OCI-LY1 (cell line): ENCODE results near the gene MAD1L1.

Source experiments
- H2AFZ ChIP-seq: fragments of 200-600 bp; sonication (generic), shearing (Covaris generic); 2 replicates; pipeline ENCODE4 v1.6.0; 2014; ENCODE audit warnings: antibody characterized with exemption, mild to moderate bottlenecking, low read length
- H3F3A ChIP-seq: fragments of 200-600 bp; sonication (generic), shearing (Covaris generic); 2 replicates; pipeline ENCODE4 v1.6.0; 2014; ENCODE audit warnings: mild to moderate bottlenecking, antibody characterized with exemption, low read length, moderate library complexity; ENCODE audit not compliant: insufficient read depth
- H3K27ac ChIP-seq: fragments of 200-600 bp; sonication (generic); 2 replicates; pipeline ENCODE4 v1.5.1; 2014; ENCODE audit warnings: low read length, mixed run types, mild to moderate bottlenecking, low read depth; ENCODE audit not compliant: poor library complexity, severe bottlenecking
- H3K27me3 ChIP-seq: fragments of 200-600 bp; sonication (generic); 2 replicates; pipeline ENCODE4 v1.6.0; 2014; ENCODE audit warnings: antibody characterized with exemption, mild to moderate bottlenecking, low read length, moderate library complexity; ENCODE audit not compliant: insufficient read depth
- H3K36me3 ChIP-seq: fragments of 200-600 bp; sonication (generic); 2 replicates; pipeline ENCODE4 v1.6.1; 2014; ENCODE audit warnings: mild to moderate bottlenecking, antibody characterized with exemption, low read length, moderate library complexity, mixed read lengths; ENCODE audit not compliant: insufficient read depth
- H3K4me1 ChIP-seq: fragments of 200-600 bp; sonication (generic); 2 replicates; pipeline ENCODE4 v1.5.1; 2014; ENCODE audit warnings: mild to moderate bottlenecking, low read length, moderate library complexity; ENCODE audit not compliant: insufficient read depth, severe bottlenecking
- H3K4me2 ChIP-seq: fragments of 200-600 bp; sonication (generic), shearing (Covaris generic); 2 replicates; pipeline ENCODE4 v1.6.1; 2014; ENCODE audit warnings: low read length
- H3K4me3 ChIP-seq: fragments of 200-600 bp; sonication (generic); 2 replicates; pipeline ENCODE4 v1.5.1; 2014; ENCODE audit warnings: low read length, low read depth, mild to moderate bottlenecking, mixed read lengths; ENCODE audit not compliant: poor library complexity, severe bottlenecking
- H3K79me2 ChIP-seq: fragments of 200-600 bp; shearing (Covaris generic); 2 replicates; pipeline ENCODE4 v1.6.1; 2016; ENCODE audit warnings: mixed run types, low read length, mixed read lengths; ENCODE audit not compliant: insufficient read depth
- H3K9ac ChIP-seq: fragments of 200-600 bp; sonication (generic), shearing (Covaris generic); 2 replicates; pipeline ENCODE4 v1.6.1; 2014; ENCODE audit warnings: mild to moderate bottlenecking, low read length, mixed read lengths
- H3K9me2 ChIP-seq: fragments of 200-600 bp; sonication (generic), shearing (Covaris generic); 2 replicates; pipeline ENCODE4 v1.6.1; 2014; ENCODE audit warnings: low read depth, mild to moderate bottlenecking, low read length, mixed read lengths
- H3K9me3 ChIP-seq: fragments of 200-600 bp; shearing (Covaris generic); 2 replicates; pipeline ENCODE4 v1.6.1; 2014; ENCODE audit warnings: low read length, mixed read lengths
- H4K20me1 ChIP-seq: fragments of 200-600 bp; sonication (generic), shearing (Covaris generic); 2 replicates; pipeline ENCODE4 v1.6.0; 2016; ENCODE audit warnings: mild to moderate bottlenecking, low read length; ENCODE audit not compliant: insufficient read depth
- EZH2 ChIP-seq: fragments of 200-600 bp; sonication (generic), shearing (Covaris generic); IDR thresholded peaks from 2 replicates; pipeline ENCODE4 v1.8.0; 2017; ENCODE audit warnings: borderline replicate concordance, mixed run types, mild to moderate bottlenecking, antibody characterized with exemption, low read length, moderate library complexity, mixed read lengths
- TF ChIP-seq, protein P1 (sequence below): fragments of 200-600 bp; sonication (generic), shearing (Covaris generic); IDR thresholded peaks from 2 replicates; pipeline ENCODE4 v1.5.1; 2017; ENCODE audit warnings: mild to moderate bottlenecking, antibody characterized with exemption, low read length, moderate library complexity, mixed read lengths

The MAD1L1 gene

DNA sequence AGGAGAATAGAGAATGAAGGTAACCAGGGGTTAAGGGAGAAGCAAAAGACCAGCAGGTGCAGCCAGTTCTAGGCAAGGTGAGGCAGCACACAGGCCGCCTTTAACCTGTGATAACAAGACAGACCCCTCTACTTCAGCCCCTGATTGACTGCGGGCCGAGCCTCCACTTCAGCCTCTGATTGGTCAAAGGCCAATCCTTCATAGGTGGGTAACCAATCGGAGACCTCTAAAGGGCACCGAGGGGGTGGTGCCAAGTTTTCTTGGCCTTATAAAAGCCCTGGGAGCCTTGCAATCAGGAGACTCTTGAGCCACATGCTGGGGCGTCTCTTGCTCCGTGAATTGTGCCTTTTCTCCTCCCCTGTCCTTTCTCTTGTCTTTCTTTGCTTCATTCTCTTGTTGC is 463.9 kb downstream of the MAD1L1 start:
- no peaks in the 10 kb centered on the region for H4K20me1 ChIP-seq
- no peak overlapping the region for H3K9ac ChIP-seq
- H3K79me2 ChIP-seq, result no peaks in the 10 kb centered on the region
- H2AFZ ChIP-seq, result no peak overlapping the region
- H3K27ac ChIP-seq, result no peak overlapping the region
- H3K36me3 ChIP-seq, result no peaks in the 10 kb centered on the region
- no peaks in the 10 kb centered on the region for H3K9me2 ChIP-seq
- H3K4me3 ChIP-seq, result no peak overlapping the region
- H3K27me3 ChIP-seq, result peaks cover 7% of the 10 kb centered on the region; the same call in 1 of the 2 replicates
- TF ChIP-seq, protein P1, sequence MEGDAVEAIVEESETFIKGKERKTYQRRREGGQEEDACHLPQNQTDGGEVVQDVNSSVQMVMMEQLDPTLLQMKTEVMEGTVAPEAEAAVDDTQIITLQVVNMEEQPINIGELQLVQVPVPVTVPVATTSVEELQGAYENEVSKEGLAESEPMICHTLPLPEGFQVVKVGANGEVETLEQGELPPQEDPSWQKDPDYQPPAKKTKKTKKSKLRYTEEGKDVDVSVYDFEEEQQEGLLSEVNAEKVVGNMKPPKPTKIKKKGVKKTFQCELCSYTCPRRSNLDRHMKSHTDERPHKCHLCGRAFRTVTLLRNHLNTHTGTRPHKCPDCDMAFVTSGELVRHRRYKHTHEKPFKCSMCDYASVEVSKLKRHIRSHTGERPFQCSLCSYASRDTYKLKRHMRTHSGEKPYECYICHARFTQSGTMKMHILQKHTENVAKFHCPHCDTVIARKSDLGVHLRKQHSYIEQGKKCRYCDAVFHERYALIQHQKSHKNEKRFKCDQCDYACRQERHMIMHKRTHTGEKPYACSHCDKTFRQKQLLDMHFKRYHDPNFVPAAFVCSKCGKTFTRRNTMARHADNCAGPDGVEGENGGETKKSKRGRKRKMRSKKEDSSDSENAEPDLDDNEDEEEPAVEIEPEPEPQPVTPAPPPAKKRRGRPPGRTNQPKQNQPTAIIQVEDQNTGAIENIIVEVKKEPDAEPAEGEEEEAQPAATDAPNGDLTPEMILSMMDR, result no peak
- no peak for TF ChIP-seq EZH2
- no peaks in the 10 kb centered on the region for H3K4me1 ChIP-seq
- H3K4me2 ChIP-seq, result no peak overlapping the region
- H3F3A ChIP-seq, result no peaks in the 10 kb centered on the region
- H3K9me3 ChIP-seq, result no peaks in the 10 kb centered on the region

DNA sequence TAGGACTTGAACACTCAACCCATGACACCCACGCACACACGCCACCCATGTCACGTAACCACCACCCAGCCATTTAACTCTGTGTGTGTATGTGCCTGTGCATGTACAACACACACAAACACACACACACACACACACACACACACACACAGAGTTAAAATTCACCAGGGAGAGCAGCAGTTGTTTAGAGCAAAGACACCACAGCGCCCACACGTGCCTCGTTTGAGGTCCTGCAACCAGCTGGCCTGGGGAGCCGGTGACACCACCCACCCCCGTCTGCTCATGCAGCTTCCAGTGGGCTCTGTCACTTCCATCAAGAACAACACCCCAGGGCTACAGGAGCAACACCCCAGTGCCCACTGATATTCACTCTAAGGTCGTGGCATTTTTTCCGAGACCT is 465.2 kb downstream of the MAD1L1 start:
- H3K9ac ChIP-seq, result no peak overlapping the region
- no peak overlapping the region for H3K4me3 ChIP-seq
- no peaks in the 10 kb centered on the region for H3K4me1 ChIP-seq
- no peaks in the 10 kb centered on the region for H3K9me2 ChIP-seq
- H2AFZ ChIP-seq, result no peak overlapping the region
- no peak overlapping the region for H3K4me2 ChIP-seq
- no peaks in the 10 kb centered on the region for H3F3A ChIP-seq
- no peaks in the 10 kb centered on the region for H3K9me3 ChIP-seq
- peaks cover 7% of the 10 kb centered on the region; the same call in 1 of the 2 replicates for H3K27me3 ChIP-seq
- H3K36me3 ChIP-seq, result no peaks in the 10 kb centered on the region
- no peaks in the 10 kb centered on the region for H4K20me1 ChIP-seq
- TF ChIP-seq, protein P1, result peak; percentile 22; the same call in 1 of the 2 replicates
- TF ChIP-seq EZH2, result no peak
- H3K27ac ChIP-seq, result no peak overlapping the region
- no peaks in the 10 kb centered on the region for H3K79me2 ChIP-seq
